ENCODE measurements around the gene RALGAPA1.

Gene RALGAPA1

DNA sequence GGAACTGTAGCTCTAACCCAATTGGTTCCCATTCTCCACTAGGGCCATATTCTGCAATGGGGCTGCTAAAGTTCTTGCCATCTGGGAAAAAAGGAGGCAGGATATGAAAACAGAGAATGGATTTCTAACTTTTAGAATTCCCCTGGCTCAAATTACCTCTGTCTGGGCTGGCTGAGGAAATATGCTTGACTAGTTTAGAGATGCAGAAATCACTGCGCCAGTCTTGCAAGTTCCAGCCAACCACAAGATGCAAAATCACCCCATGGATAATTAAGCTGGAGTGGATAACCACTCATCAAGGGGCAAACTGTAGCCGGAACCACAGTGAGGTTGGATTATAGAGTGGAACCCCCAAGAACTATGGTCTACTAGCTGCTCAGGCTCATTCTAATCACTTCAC lies 126.3 kb downstream of the RALGAPA1 start:
- DNase-seq (no peak), ATAC-seq (ENCODE audit: insufficient read depth, low read depth) (no peak)
- TF ChIP-seq, protein P1, sequence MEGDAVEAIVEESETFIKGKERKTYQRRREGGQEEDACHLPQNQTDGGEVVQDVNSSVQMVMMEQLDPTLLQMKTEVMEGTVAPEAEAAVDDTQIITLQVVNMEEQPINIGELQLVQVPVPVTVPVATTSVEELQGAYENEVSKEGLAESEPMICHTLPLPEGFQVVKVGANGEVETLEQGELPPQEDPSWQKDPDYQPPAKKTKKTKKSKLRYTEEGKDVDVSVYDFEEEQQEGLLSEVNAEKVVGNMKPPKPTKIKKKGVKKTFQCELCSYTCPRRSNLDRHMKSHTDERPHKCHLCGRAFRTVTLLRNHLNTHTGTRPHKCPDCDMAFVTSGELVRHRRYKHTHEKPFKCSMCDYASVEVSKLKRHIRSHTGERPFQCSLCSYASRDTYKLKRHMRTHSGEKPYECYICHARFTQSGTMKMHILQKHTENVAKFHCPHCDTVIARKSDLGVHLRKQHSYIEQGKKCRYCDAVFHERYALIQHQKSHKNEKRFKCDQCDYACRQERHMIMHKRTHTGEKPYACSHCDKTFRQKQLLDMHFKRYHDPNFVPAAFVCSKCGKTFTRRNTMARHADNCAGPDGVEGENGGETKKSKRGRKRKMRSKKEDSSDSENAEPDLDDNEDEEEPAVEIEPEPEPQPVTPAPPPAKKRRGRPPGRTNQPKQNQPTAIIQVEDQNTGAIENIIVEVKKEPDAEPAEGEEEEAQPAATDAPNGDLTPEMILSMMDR (IDR thresholded peaks at IDR 0.05; ENCODE audit: borderline replicate concordance, extremely low read depth, low read length, poor library complexity, severe bottlenecking): no peak
- no peak for TF ChIP-seq EZH2 (IDR thresholded peaks at IDR 0.05; ENCODE audit: borderline replicate concordance, low read depth, low read length, severe bottlenecking)
- Histone ChIP-seq H3K27me3 (ENCODE audit: insufficient read depth, low read length, poor library complexity) (no peaks in the 10 kb centered on the region), H3K36me3 (ENCODE audit: insufficient read depth, low read length) (peaks cover 5% of the 10 kb centered on the region; the same call in 1 of the 2 replicates), H3K4me2 (ENCODE audit: insufficient read depth, low read length) (no peak overlapping the region), H3K27ac (ENCODE audit: low read length) (no peak overlapping the region), H4K20me1 (ENCODE audit: insufficient read depth, low read length) (no peaks in the 10 kb centered on the region), H3K4me3 (ENCODE audit: low read depth in 1 of 2, low read length in 2 of 2) (no peak overlapping the region), H3K9ac (ENCODE audit: low read depth, low read length) (no peak overlapping the region), H3K4me1 (ENCODE audit: insufficient read depth, low read length) (no peaks in the 10 kb centered on the region), H2AFZ (ENCODE audit: low read depth, low read length) (no peak overlapping the region), H3K79me2 (ENCODE audit: insufficient read depth, low read length) (no peaks in the 10 kb centered on the region), H3K9me3 (ENCODE audit: insufficient read depth, low read length, severe bottlenecking) (no peaks in the 10 kb centered on the region)

DNA sequence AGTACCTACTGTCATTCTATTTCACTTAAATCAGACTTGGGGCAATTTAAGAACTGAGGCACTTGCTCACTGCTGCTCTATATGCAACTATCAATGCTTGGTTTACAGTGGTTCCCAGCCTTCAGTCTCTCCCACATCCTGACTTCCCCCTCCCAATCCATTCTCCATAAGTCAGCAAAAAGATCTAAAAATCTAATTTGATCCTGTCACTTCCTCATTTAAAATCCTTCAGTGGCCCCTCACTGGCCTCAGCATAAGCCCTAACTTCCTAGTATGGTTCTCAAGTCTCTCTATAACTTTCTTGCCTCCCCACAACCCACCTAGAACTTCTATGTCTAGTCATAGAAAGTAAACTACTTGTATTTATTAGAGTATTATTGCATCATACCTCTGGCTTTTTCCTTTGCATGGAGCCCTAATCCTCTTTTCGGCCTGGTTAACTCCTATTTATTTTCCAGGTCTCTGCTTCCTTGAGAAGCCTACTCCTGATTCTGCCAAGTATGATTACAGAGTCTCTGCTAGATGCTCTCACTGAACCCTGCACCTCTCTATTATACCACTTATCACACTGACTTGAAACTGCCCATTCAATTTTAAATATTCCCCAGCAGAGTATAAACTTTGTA lies 130.6 kb downstream of the RALGAPA1 start:
- Histone ChIP-seq H3K79me2 (ENCODE audit: insufficient read depth, low read length) (no peaks in the 10 kb centered on the region), H3K4me3 (ENCODE audit: low read depth in 1 of 2, low read length in 2 of 2) (no peak overlapping the region), H3K4me2 (ENCODE audit: insufficient read depth, low read length) (no peak overlapping the region), H3K36me3 (ENCODE audit: insufficient read depth, low read length) (peaks cover 20% of the 10 kb centered on the region; the same call in 1 of the 2 replicates), H4K20me1 (ENCODE audit: insufficient read depth, low read length) (no peaks in the 10 kb centered on the region), H3K4me1 (ENCODE audit: insufficient read depth, low read length) (no peaks in the 10 kb centered on the region), H3K9ac (ENCODE audit: low read depth, low read length) (no peak overlapping the region), H3K27ac (ENCODE audit: low read length) (no peak overlapping the region), H2AFZ (ENCODE audit: low read depth, low read length) (no peak overlapping the region), H3K9me3 (ENCODE audit: insufficient read depth, low read length, severe bottlenecking) (no peaks in the 10 kb centered on the region), H3K27me3 (ENCODE audit: insufficient read depth, low read length, poor library complexity) (no peaks in the 10 kb centered on the region)
- ATAC-seq (ENCODE audit: insufficient read depth, low read depth): no peak
- TF ChIP-seq, protein P1 (IDR thresholded peaks at IDR 0.05; ENCODE audit: borderline replicate concordance, extremely low read depth, low read length, poor library complexity, severe bottlenecking): no peak
- TF ChIP-seq EZH2 (IDR thresholded peaks at IDR 0.05; ENCODE audit: borderline replicate concordance, low read depth, low read length, severe bottlenecking): no peak
- no peak for DNase-seq

DNA sequence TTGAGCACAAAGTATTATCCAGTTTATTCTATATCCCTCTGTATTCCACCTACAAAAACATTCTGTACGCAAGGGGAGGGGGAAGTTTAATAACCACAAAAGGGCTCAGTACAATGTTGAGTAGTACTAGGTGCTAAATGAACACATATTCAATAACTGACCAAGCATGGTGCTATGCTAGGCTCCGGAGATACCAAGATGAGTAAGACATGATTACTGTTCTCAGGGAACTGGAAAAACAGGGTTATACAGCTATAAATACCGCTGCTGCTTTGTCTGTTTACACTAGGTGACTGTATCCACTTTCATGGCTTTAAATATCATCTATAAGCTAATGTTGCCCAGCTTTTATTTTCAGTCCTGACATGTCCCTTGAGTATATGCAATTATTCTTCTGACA lies 139.3 kb downstream of the RALGAPA1 start:
- H3K27ac ChIP-seq (ENCODE audit: low read length): no peak overlapping the region
- peaks cover 16% of the 10 kb centered on the region; the same call in 1 of the 2 replicates for H3K36me3 ChIP-seq (ENCODE audit: insufficient read depth, low read length)
- no peak for DNase-seq
- H2AFZ ChIP-seq (ENCODE audit: low read depth, low read length): no peak overlapping the region
- no peaks in the 10 kb centered on the region for H3K27me3 ChIP-seq (ENCODE audit: insufficient read depth, low read length, poor library complexity)
- H3K4me3 ChIP-seq (ENCODE audit: low read depth in 1 of 2, low read length in 2 of 2): no peak overlapping the region
- no peak overlapping the region for H3K4me2 ChIP-seq (ENCODE audit: insufficient read depth, low read length)
- no peak for ATAC-seq (ENCODE audit: insufficient read depth, low read depth)
- TF ChIP-seq EZH2 (IDR thresholded peaks at IDR 0.05; ENCODE audit: borderline replicate concordance, low read depth, low read length, severe bottlenecking): no peak
- TF ChIP-seq, protein P1 (IDR thresholded peaks at IDR 0.05; ENCODE audit: borderline replicate concordance, extremely low read depth, low read length, poor library complexity, severe bottlenecking): no peak
- no peaks in the 10 kb centered on the region for H3K9me3 ChIP-seq (ENCODE audit: insufficient read depth, low read length, severe bottlenecking)
- H4K20me1 ChIP-seq (ENCODE audit: insufficient read depth, low read length): no peaks in the 10 kb centered on the region
- H3K9ac ChIP-seq (ENCODE audit: low read depth, low read length): no peak overlapping the region
- H3K4me1 ChIP-seq (ENCODE audit: insufficient read depth, low read length): no peaks in the 10 kb centered on the region
- no peaks in the 10 kb centered on the region for H3K79me2 ChIP-seq (ENCODE audit: insufficient read depth, low read length)

All from DND-41 (cell line).